ENCODE results near the gene ASF1A.

The ASF1A gene

DNA sequence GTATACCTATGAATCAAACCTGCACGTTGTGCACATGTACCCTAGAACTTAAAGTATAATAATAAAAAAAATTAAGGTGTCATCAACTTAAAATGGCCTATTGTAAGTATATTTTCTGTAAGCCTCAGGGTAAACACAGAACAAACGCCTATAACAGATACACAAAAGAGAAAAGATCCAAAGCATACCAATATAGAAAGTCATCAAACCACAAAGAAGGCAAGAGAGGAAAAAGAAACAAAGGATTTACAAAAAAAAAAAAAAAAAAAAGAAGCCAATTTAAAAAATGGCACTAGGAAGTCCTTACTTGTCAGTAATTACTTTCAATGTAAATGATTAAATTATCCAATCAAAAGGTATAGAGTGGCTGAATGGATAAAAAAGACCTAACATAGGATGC, 24.6 kb upstream of the ASF1A start:
- no peaks in the 10 kb centered on the region for H3K27me3 ChIP-seq (ENCODE audit: insufficient read depth, low read length)
- no peaks in the 10 kb centered on the region for H3K36me3 ChIP-seq (ENCODE audit: insufficient read depth, low read depth, low read length)
- no peak overlapping the region for H3K27ac ChIP-seq (ENCODE audit: low read length)
- no peak overlapping the region for H3K9ac ChIP-seq (ENCODE audit: low read depth, low read length)
- no peak overlapping the region for H3K4me3 ChIP-seq (ENCODE audit: low read length)
- no peaks in the 10 kb centered on the region for H3K9me3 ChIP-seq (ENCODE audit: insufficient read depth, low read depth, low read length)
- no peaks in the 10 kb centered on the region for H3K4me1 ChIP-seq (ENCODE audit: insufficient read depth, low read length)

DNA sequence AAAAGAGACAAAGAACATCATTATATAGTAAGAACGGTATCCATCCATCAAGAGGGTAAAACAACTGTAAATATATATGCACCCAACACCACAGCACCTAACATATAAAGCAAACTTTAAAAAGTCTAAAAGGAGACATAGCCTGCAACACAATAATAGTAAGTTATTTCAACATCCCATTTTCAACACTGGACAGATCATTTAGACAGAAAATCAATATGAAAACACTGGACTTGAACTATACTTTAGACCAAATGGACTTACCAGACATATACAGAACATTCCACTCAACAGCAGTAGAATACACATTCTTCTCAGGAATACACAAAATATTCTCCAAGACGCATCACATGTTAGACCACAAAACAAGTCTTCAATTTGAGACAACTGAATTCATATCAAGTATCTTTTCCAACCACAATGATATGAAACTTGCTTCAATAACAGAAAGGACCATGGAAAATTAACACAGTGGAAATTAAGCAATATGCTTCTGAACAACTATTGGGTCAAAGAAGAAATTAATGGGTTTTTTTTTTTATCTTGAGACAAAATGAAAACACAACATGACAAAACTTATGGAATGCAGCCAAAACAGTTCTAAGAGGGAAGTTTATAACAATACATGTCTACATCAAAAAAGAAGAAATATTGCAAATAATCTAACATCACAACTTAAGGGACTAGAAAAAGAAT, 23.9 kb upstream of the ASF1A start:
- no peaks in the 10 kb centered on the region for H3K4me1 ChIP-seq (ENCODE audit: insufficient read depth, low read length)
- no peak overlapping the region for H3K27ac ChIP-seq (ENCODE audit: low read length)
- no peaks in the 10 kb centered on the region for H3K36me3 ChIP-seq (ENCODE audit: insufficient read depth, low read depth, low read length)
- no peaks in the 10 kb centered on the region for H3K9me3 ChIP-seq (ENCODE audit: insufficient read depth, low read depth, low read length)
- no peak overlapping the region for H3K9ac ChIP-seq (ENCODE audit: low read depth, low read length)
- no peaks in the 10 kb centered on the region for H3K27me3 ChIP-seq (ENCODE audit: insufficient read depth, low read length)
- no peak overlapping the region for H3K4me3 ChIP-seq (ENCODE audit: low read length)

DNA sequence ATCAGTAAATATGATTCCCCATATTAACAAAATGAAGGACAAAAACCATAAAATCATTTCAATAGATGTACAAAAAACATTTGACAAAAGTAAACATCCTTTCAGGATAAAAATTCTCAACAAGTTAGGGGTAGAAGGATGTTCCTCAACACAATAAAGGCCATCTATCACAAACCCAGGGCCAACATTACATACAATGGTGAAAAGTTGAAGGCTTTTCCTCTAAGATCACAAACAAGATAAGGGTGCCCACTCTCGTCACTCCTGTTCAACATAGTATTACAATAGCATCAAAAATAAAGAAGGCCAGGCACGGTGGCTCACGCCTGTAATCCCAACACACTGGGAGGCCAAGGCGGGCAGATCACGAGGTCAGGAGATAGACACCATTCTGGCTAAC, 22.6 kb upstream of the ASF1A start:
- Histone ChIP-seq H3K36me3 (ENCODE audit: insufficient read depth, low read depth, low read length) (no peaks in the 10 kb centered on the region), H3K9ac (ENCODE audit: low read depth, low read length) (no peak overlapping the region), H3K4me3 (ENCODE audit: low read length) (no peak overlapping the region), H3K9me3 (ENCODE audit: insufficient read depth, low read depth, low read length) (no peaks in the 10 kb centered on the region), H3K4me1 (ENCODE audit: insufficient read depth, low read length) (no peaks in the 10 kb centered on the region), H3K27ac (ENCODE audit: low read length) (no peak overlapping the region), H3K27me3 (ENCODE audit: insufficient read depth, low read length) (no peaks in the 10 kb centered on the region)

DNA sequence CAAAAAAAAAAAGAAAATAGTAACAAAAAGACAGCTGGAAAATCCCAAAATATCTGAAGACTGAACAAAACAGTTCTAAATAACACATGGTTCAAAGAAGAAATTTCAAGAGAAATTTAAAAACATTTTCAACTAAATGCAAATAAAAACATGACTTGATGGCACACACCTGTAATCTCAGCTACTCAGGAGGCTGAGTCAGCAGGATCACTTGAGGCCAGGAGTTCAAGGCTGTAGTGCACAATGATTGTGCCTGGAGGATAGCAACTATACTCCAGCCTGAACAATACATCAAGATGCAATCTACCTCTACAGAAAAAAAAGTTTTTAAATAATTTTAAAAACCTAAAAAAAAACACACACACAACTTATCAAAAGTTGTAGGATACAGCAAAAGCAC, 21.6 kb upstream of the ASF1A start:
- Histone ChIP-seq H3K36me3 (ENCODE audit: insufficient read depth, low read depth, low read length) (no peaks in the 10 kb centered on the region), H3K27me3 (ENCODE audit: insufficient read depth, low read length) (no peaks in the 10 kb centered on the region), H3K4me3 (ENCODE audit: low read length) (no peak overlapping the region), H3K27ac (ENCODE audit: low read length) (no peak overlapping the region), H3K4me1 (ENCODE audit: insufficient read depth, low read length) (no peaks in the 10 kb centered on the region), H3K9ac (ENCODE audit: low read depth, low read length) (no peak overlapping the region), H3K9me3 (ENCODE audit: insufficient read depth, low read depth, low read length) (no peaks in the 10 kb centered on the region)

DNA sequence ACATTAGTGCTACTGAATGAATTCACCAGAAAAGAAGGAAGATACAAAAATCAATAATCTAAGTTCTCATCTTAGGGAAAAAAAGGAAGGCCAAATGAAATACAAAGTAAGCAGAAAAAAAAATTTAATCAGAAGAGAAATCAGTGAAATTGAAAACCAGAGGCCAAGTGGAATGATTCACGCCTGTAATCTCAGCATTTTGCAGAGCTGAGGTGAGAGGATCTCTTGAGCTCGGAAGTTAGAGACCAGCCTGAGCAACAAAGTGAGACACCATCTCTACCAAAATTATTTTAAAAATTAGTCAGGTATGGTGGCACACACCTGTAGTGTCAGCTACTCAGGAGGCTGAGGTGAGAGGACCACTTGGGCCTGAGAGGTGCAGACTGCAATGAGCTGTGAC, 21.2 kb upstream of the ASF1A start:
- H3K4me1 ChIP-seq (ENCODE audit: insufficient read depth, low read length): no peaks in the 10 kb centered on the region
- H3K27me3 ChIP-seq (ENCODE audit: insufficient read depth, low read length): no peaks in the 10 kb centered on the region
- H3K9ac ChIP-seq (ENCODE audit: low read depth, low read length): no peak overlapping the region
- no peaks in the 10 kb centered on the region for H3K9me3 ChIP-seq (ENCODE audit: insufficient read depth, low read depth, low read length)
- H3K4me3 ChIP-seq (ENCODE audit: low read length): no peak overlapping the region
- H3K36me3 ChIP-seq (ENCODE audit: insufficient read depth, low read depth, low read length): no peaks in the 10 kb centered on the region
- H3K27ac ChIP-seq (ENCODE audit: low read length): no peak overlapping the region

DNA sequence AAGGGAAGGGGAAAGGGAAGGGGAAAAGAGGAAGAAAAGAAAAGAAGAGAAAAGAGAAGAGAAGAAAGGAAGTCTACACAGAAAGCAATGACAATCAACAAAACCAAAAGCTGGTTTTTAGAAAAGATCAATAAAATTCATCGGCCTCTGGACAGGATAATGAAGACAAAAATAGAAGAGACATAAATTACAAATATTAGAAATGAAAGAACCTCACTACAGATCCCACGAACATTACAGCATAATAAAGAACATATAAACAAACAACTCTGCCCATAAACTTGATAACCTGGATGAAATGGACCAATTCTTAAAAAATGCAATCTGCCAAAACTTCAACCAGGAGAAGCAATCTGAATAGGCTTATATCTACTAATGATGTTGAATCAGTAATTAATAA, 20.7 kb upstream of the ASF1A start:
- Histone ChIP-seq H3K27me3 (ENCODE audit: insufficient read depth, low read length) (no peaks in the 10 kb centered on the region), H3K9ac (ENCODE audit: low read depth, low read length) (no peak overlapping the region), H3K9me3 (ENCODE audit: insufficient read depth, low read depth, low read length) (no peaks in the 10 kb centered on the region), H3K27ac (ENCODE audit: low read length) (no peak overlapping the region), H3K4me3 (ENCODE audit: low read length) (no peak overlapping the region), H3K36me3 (ENCODE audit: insufficient read depth, low read depth, low read length) (no peaks in the 10 kb centered on the region), H3K4me1 (ENCODE audit: insufficient read depth, low read length) (no peaks in the 10 kb centered on the region)

DNA sequence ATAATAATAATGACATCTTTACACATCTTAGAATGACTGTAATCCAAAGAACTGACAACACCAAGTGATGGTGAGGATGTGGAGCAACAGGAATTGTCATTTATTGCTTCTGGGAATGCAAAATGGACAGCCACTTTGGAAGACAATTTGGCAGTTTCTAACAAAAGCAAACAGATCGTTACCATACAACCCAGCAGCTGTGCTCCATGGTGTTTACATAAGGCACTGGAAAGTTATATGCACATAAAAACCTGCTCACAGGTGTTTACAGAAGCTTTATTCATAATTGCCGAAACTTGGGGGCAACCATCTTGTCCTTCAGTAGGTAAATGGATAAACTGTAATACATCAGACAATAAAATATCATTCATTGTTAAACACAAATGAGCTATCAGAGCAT, 18.3 kb upstream of the ASF1A start:
- Histone ChIP-seq H3K27ac (ENCODE audit: low read length) (no peak overlapping the region), H3K27me3 (ENCODE audit: insufficient read depth, low read length) (no peaks in the 10 kb centered on the region), H3K9me3 (ENCODE audit: insufficient read depth, low read depth, low read length) (no peaks in the 10 kb centered on the region), H3K36me3 (ENCODE audit: insufficient read depth, low read depth, low read length) (no peaks in the 10 kb centered on the region), H3K4me1 (ENCODE audit: insufficient read depth, low read length) (no peaks in the 10 kb centered on the region), H3K4me3 (ENCODE audit: low read length) (no peak overlapping the region), H3K9ac (ENCODE audit: low read depth, low read length) (no peak overlapping the region)

DNA sequence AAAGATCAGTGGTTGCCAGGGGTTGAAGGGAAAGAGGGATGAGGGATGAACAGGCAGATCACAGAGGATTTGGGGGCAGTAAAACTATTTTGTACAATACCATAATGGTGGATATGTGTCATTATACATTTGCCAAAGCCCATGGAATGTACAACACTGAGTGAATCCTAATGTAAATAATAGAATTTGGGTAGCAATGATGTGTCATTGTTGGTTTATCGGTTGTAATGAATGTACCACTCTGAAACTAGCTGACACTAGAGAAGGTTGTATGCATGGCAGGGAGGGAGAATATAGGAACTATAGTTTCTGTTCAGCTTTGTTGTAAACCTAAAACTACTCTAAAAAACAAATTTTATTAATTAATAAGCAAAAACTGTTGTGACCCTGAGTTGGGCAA, 17.8 kb upstream of the ASF1A start:
- no peaks in the 10 kb centered on the region for H3K36me3 ChIP-seq (ENCODE audit: insufficient read depth, low read depth, low read length)
- no peaks in the 10 kb centered on the region for H3K9me3 ChIP-seq (ENCODE audit: insufficient read depth, low read depth, low read length)
- H3K4me1 ChIP-seq (ENCODE audit: insufficient read depth, low read length): no peaks in the 10 kb centered on the region
- no peak overlapping the region for H3K9ac ChIP-seq (ENCODE audit: low read depth, low read length)
- H3K27ac ChIP-seq (ENCODE audit: low read length): no peak overlapping the region
- no peak overlapping the region for H3K4me3 ChIP-seq (ENCODE audit: low read length)
- H3K27me3 ChIP-seq (ENCODE audit: insufficient read depth, low read length): no peaks in the 10 kb centered on the region

DNA sequence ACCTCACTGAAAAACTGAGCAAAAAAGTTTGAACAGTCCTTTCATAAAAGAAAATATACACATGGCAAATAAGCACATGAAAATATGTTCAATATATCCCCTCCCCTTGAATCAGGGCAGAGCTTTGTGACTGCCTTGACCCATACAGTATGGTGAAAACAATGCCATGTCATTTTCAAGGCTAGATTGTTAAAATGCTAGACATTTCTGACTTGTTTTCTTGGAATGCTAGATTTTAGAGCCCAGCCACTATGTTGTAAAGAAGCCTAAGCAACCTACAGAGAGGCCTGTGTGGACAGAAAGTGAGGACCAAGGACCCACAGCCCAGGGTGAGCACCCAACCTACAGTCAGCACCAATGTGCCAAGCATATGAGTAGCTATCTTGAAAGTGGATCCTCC, 17.1 kb upstream of the ASF1A start:
- Histone ChIP-seq H3K9ac (ENCODE audit: low read depth, low read length) (no peak overlapping the region), H3K9me3 (ENCODE audit: insufficient read depth, low read depth, low read length) (no peaks in the 10 kb centered on the region), H3K4me3 (ENCODE audit: low read length) (no peak overlapping the region), H3K4me1 (ENCODE audit: insufficient read depth, low read length) (peaks cover 1% of the 10 kb centered on the region), H3K36me3 (ENCODE audit: insufficient read depth, low read depth, low read length) (no peaks in the 10 kb centered on the region), H3K27ac (ENCODE audit: low read length) (no peak overlapping the region), H3K27me3 (ENCODE audit: insufficient read depth, low read length) (no peaks in the 10 kb centered on the region)

DNA sequence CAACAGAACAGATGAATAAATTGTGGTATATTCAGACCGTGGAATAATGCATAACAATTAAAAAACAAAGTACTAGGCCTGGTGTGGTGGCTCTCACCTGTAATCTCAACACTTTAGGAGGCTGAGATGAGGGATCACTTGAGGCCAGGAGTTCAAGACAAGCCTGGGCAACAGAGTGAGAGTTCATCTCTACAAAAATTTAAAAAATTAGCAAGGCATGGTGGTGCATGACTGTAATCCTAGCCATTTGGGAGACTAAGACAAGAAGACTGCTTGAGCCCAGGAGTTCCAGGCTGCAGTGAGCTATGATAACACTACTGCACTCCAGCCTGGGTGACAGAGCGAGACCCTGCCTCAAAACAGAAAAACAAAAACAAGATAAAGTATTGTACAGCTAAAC, 16.1 kb upstream of the ASF1A start:
- no peak overlapping the region for H3K4me3 ChIP-seq (ENCODE audit: low read length)
- H3K4me1 ChIP-seq (ENCODE audit: insufficient read depth, low read length): peaks cover 10% of the 10 kb centered on the region
- H3K27me3 ChIP-seq (ENCODE audit: insufficient read depth, low read length): no peaks in the 10 kb centered on the region
- H3K27ac ChIP-seq (ENCODE audit: low read length): no peak overlapping the region
- no peak overlapping the region for H3K9ac ChIP-seq (ENCODE audit: low read depth, low read length)
- no peaks in the 10 kb centered on the region for H3K9me3 ChIP-seq (ENCODE audit: insufficient read depth, low read depth, low read length)
- no peaks in the 10 kb centered on the region for H3K36me3 ChIP-seq (ENCODE audit: insufficient read depth, low read depth, low read length)

DNA sequence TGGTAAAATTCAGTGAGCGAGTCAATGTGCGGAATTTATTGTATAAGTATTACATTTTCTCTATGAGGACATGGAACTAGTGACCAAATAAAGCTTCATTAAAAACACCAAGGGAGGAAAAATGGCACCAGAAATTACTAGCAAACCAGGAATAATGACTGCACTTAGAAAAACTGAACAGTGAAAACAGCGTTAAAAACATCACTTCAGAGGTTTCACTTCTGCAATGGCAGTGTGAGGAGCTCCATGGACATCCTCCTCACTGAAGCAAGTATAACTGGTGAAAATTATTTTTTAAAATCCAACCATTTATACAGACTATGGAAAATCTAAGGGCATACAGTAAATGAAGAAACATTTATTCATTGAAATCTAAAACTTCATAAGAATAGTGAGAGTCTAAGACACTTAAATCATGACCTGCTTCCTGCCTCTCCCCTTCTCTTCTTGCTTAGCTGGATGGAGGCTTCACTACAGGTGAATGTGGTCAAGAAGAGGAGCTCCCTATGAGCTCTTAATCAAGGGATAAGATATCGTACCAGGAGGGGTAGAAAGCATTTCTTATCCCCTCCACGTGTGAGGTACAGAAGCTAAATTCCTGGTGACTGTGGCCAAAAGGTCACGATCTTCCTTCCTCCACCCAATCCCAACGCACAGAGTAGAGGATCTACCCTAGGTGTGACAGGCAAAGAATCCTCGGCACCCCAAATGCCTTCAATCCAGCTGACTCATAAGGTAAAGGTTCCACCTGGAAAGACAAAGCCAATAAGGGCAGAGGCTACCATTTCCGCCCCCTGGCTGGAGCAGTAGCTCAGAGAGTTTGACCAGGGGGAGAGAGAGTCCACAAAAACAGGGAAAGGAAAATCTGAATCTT, 12.3 kb upstream of the ASF1A start:
- Histone ChIP-seq H3K36me3 (ENCODE audit: insufficient read depth, low read depth, low read length) (no peaks in the 10 kb centered on the region), H3K9ac (ENCODE audit: low read depth, low read length) (peak overlapping the region; percentile 30), H3K27ac (ENCODE audit: low read length) (peak overlapping the region; percentile 42), H3K27me3 (ENCODE audit: insufficient read depth, low read length) (no peaks in the 10 kb centered on the region), H3K4me1 (ENCODE audit: insufficient read depth, low read length) (peaks cover 10% of the 10 kb centered on the region), H3K9me3 (ENCODE audit: insufficient read depth, low read depth, low read length) (no peaks in the 10 kb centered on the region), H3K4me3 (ENCODE audit: low read length) (no peak overlapping the region)

DNA sequence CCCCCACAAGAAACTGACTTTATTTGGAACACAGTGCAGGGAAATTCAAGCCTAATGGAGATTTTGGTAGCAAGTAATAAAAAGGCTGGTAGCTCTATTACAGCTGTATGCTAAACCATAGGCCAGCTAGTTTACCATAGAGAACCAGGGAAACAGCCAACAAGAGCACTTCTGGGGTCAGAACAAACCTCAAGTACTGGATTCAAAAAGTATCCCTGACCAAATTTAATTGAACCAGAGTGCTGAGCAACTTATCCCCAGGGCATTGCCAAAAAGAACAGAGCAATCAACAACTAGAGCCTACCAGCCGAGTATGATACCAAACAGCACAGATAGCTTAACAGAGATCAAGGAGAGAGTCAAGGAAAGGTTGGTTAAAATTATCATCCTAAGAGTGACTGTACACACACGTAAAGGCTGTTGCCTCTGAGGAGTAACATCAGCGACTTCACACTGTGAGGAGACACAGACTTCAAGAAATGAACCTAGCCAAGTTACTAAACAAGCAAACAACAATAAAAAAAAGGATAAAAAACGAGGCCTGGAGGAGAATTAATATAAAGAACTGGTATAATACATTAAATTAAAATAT, 11.5 kb upstream of the ASF1A start:
- Histone ChIP-seq H3K36me3 (ENCODE audit: insufficient read depth, low read depth, low read length) (no peaks in the 10 kb centered on the region), H3K4me3 (ENCODE audit: low read length) (no peak overlapping the region), H3K9me3 (ENCODE audit: insufficient read depth, low read depth, low read length) (no peaks in the 10 kb centered on the region), H3K27me3 (ENCODE audit: insufficient read depth, low read length) (no peaks in the 10 kb centered on the region), H3K4me1 (ENCODE audit: insufficient read depth, low read length) (peaks cover 10% of the 10 kb centered on the region), H3K27ac (ENCODE audit: low read length) (peak overlapping the region; percentile 42), H3K9ac (ENCODE audit: low read depth, low read length) (peak overlapping the region; percentile 30)

Measured in iPS-20b (cell line).